Non-pigmented ciliary epithelial cell (primary cell): ENCODE results near the gene CDKN1B.

Experiments
- DNase-seq: peaks from one replicate; pipeline ENCODE4 v3.0.0-alpha.2; 2010; ENCODE audit warnings: low read depth

Gene CDKN1B

GRCh38 chr12:12716793-12717585 lies at the start of gene CDKN1B:
TSS of gene CDKN1B (plus strand) at chr12:12717368. CDS start at chr12:12717840, 472 bp downstream.
- peak; percentile 36 for DNase-seq

DNA sequence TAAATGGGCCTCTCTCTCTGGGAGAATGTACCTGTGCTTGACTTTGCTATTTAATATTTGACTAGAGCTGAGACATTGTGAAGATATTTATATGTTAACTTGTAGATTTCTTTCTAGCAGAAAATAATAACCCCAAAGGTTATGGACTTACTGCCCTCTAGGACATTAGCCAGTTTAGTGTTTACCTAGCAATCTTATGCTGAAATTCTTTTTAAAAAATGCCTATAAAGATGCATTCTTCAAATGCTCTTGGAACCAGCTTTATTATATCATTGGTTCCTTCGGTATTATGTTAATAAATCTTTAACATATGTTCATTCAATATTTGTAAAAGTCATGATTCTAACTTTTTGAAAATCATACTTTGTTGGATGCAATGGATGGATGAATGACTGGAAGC lies 49.2 kb upstream of the CDKN1B start:
- DNase-seq = no peak

GRCh38 chr12:12669020-12669419 lies 48.1 kb upstream of the CDKN1B start:
- DNase-seq = no peak

GRCh38 chr12:12671850-12672660 lies 45.1 kb upstream of the CDKN1B start:
- DNase-seq = no peak

GRCh38 chr12:12673296-12673695 lies 43.9 kb upstream of the CDKN1B start:
- DNase-seq = no peak

DNA sequence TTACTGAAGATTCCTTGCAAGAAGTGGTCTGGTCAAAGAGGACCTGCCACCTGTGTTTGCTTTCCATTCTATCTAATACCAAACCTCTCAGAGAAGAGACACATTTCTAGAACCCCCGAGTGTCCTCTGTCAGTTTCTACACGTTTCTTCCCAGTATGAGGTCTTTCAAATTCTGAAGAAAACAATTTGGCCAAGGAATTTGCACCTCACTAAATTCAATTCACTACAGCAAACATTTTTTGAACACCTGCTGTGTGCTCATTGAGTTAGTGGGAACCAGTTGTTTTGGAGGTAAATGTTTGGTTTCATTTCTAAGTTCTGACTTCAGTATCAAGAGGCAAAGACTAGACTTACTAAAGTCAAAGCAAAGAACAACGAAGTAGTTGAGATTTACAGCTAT lies 40.6 kb upstream of the CDKN1B start:
- no peak for DNase-seq

GRCh38 chr12:12681061-12681765 lies 36.0 kb upstream of the CDKN1B start:
- no peak for DNase-seq

DNA sequence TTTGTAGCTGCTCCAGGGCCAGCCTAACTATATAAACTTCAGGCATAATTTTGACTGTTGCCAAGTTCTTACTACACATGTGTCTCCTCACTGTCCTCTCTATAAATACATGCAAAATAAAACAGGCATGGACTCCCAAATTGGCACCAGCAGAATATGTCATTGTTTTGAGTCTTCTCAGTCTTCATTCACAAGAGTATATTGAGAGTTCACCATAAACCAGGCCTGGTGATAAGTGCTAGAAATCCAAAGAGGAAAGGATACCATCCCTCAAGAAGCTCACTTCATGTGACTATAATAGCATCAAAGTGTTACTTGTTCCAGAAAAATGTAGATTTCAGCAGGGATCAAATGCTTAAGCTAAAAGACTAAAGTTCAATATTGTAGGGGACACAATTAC lies 34.9 kb upstream of the CDKN1B start:
- DNase-seq = no peak

GRCh38 chr12:12683136-12683697 lies 34.0 kb upstream of the CDKN1B start:
- no peak for DNase-seq

- DNase-seq = no peak
Measured at GRCh38 chr12:12683725-12684124, 33.4 kb upstream of the CDKN1B start.

DNA sequence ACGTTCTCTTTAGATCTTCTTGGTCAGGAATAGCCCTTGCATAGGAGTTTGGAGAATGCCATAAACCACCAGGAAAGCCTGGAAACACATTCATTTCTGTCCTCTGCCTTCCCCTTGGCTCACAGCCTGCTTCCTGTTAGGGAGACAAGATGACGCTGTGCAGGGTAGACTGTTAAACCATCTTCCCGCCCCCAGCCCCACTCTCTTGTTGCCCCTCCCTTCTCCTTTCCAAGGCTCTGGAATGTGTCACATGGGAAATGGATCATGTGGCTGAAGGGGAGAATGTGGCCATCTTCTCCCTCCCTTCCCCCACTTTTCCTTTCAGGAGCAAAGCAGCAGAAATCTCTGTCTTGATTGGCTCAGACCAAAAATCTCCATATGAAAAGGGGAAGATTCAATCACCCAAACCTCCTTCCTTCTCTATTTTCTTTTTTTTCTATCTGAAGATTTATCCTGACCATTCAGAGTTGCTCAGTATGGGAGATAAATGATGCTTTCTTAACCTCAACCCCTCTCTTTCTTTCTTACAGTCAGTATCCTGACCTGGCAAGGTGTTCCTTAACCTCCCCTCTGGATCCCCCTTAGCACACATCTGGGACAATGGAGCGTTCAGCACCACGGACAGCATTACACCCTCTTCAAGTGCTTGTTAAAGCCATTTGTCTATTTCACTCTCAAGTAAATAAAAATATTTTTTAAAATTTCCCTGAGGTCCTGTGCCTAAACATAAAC lies 32.6 kb upstream of the CDKN1B start:
- DNase-seq = no peak

DNA sequence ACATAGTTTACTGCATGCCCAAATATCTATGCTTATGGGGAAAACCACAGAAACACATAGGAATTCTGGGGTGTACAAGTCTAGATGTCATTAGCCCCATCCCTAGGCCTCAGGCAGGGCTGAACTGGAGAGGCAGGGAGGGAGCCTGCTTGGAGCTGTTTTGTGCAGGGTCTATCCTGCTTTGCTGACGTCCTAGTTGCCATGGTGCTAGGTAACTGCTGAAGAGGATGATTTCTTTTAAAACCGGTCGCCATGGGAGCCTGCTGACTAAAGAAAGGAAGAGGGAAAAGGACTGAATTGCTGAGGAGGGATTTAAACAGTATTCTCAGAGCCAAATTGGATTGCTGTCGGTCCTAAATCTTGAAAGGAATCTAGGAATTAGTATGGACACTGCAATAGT lies 31.9 kb upstream of the CDKN1B start:
- no peak for DNase-seq

DNA sequence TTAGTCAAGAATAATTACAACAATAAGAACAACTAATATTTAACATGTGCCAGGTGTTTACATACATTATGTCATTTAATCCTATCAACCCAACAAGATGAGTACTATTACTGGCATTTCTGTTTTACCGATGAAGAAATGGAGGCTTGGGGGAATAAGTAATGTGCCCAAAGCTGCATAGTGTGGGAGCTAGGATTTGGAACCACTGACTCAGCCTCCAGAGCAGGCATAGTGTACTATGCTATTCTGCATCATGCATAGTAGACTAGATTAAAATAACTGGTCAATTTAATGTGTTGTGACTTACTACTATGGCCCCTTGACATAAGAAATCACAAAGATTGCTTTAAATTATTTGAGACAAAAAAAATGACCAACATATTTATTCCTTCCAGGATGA lies 30.7 kb upstream of the CDKN1B start:
- no peak for DNase-seq

DNA sequence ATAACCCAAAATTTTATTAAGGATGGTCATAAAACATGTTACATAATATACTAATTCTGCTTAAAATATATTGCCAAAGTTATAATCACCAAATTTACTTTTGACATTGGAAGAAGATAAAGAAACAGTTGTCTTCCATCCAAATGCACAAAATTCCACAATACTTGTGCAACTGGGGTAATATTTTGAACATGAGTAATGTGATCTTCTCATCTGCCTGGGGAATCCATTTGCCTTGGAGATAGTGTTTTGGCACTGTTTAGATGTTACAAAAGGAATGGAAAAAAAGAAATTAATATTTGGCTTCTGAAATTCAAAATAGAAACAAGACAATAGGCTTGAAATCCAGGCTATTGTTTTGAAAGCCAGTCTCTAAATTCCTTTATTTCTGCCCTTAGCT lies 30.2 kb upstream of the CDKN1B start:
- no peak for DNase-seq

GRCh38 chr12:12689647-12690300 lies 27.4 kb upstream of the CDKN1B start:
- no peak for DNase-seq

DNA sequence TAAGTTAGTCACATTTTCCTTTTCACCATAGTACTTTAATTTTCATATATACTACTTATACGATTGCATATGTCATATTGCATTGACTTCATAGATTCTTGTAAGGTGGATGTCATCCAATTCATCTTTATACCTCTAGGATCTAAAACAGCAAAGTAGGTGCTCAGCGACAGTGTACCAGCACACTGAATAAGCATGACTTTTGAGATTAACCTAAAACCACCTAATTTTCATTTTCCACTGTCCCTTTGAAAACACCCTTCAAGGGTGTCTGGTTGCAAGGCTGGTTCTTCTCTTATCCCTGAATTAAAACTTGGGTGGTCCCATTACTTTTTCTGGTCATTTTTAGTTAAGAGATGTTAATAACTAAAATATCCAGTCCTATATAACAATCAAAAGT lies 25.6 kb upstream of the CDKN1B start:
- DNase-seq = no peak

- DNase-seq = no peak
Measured at GRCh38 chr12:12693111-12693671, 24.0 kb upstream of the CDKN1B start.

- DNase-seq = no peak
Measured at GRCh38 chr12:12696562-12697383, 20.4 kb upstream of the CDKN1B start.

- no peak for DNase-seq
Measured at GRCh38 chr12:12699345-12699744, 17.8 kb upstream of the CDKN1B start.

- DNase-seq = no peak
Measured at GRCh38 chr12:12700254-12700653, 16.9 kb upstream of the CDKN1B start.
